ENCODE measurements around the gene HCRTR1. TPM values are rescaled to one million over a fixed set of nuclear protein-coding genes. Genes with fewer than 3 reads are reported as not detected.
A peak's percentile ranks its signal among the peaks of the same experiment; 100 is the strongest.

The HCRTR1 gene
- total and polyA plus RNA-seq, 11 donors, result 0.21 to 0.82 (median 0.30) TPM; not detected in 4

DNA sequence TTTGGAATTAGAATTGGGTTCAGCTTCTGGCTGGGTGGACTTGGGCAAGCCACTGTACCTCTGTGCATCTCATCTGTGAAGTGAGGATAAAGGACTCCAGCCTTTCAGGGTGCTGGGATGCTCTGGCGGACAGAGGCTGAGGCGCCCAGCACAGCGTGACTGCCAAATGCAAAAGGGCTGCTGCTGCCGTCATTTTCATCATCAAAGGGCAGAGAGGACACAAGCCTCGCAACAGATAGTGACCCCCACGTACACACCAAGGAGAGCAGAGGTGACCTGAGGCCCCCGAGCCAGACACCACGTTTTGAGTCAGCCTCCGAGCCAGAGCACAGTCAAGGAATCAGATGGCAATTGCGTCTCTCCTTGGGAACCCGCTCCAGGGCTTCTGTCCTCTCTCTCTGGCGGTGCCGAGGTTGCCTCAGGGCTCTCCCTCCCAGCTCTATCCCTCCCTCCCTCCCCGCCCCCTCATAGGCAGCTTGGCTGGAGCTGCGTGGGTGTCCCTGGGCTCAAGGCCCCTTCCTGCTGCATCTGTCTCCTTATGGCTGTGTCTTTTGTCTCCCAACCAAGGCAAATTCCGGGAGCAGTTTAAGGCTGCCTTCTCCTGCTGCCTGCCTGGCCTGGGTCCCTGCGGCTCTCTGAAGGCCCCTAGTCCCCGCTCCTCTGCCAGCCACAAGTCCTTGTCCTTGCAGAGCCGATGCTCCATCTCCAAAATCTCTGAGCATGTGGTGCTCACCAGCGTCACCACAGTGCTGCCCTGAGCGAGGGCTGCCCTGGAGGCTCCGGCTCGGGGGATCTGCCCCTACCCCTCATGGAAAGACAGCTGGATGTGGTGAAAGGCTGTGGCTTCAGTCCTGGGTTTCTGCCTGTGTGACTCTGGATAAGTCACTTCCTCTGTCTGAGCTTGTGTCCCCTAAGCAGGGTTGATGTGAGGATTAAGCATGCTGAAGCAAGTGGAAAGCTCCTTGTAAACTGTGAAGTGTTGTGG is 9.0 kb downstream of the HCRTR1 start:
- intact Hi-C loops (cut with DNase I), result loop anchor here in 1 of 10 donors (5.0 kb wide), 1 partner anchor 59 kb away; no protein-coding TSS in a partner anchor
- 49 to 61% (median 60%) methylated on average over 18 to 23 of the region's 23 CpGs for WGBS, 4 donors
- Histone ChIP-seq H3K36me3 (peaks cover 0 to 43% (median 34%) of the 10 kb centered on the region in 9 donors), H3K9me3 (no peaks in the 10 kb centered on the region), H3K27me3 (no peaks in the 10 kb centered on the region), H3K4me1 (peaks cover 3 to 77% (median 41%) of the 10 kb centered on the region in 12 donors), H3K4me3 (no peak overlapping the region), H3K27ac (peak overlapping the region; percentile 83 to 97 (median 90))
- ATAC-seq, result peak in 3 of 4 donors; percentile 5 to 27 (median 6)
- peak in 2 of 5 donors; percentile 39 to 70 for DNase-seq
- no peak for TF ChIP-seq POLR2A (IDR thresholded peaks at IDR 0.05)
- TF ChIP-seq, protein P1, sequence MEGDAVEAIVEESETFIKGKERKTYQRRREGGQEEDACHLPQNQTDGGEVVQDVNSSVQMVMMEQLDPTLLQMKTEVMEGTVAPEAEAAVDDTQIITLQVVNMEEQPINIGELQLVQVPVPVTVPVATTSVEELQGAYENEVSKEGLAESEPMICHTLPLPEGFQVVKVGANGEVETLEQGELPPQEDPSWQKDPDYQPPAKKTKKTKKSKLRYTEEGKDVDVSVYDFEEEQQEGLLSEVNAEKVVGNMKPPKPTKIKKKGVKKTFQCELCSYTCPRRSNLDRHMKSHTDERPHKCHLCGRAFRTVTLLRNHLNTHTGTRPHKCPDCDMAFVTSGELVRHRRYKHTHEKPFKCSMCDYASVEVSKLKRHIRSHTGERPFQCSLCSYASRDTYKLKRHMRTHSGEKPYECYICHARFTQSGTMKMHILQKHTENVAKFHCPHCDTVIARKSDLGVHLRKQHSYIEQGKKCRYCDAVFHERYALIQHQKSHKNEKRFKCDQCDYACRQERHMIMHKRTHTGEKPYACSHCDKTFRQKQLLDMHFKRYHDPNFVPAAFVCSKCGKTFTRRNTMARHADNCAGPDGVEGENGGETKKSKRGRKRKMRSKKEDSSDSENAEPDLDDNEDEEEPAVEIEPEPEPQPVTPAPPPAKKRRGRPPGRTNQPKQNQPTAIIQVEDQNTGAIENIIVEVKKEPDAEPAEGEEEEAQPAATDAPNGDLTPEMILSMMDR (IDR thresholded peaks at IDR 0.05), result no peak

DNA sequence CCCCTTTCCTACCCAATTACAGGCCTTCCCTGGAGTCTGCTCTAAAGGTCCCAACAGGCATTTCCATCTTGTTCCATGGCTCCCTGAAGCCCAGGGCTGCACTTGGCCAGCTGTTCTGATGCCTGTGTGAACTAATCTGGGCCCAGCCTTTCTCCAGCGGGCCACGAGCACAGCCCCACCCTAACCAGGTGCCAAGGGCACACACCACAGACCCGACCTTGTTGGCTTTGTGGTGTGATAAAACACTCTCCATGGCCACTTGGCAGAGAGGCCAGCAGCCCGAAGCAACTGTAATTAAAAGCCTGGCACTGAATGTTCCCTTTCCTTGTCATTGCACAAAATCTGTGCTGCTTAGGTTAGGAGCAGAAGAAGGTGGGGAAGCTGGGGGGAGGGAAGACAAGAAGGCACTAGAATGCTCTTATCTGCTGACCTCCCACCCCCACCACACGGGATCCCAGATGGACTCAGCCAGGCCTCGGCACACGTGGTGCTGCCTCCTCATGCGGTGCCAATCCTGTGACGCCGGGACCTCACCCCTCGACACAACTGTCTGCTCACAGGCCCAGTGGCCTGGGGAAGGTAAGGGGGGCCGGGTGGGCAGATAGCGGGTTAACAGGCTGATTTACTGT is 9.9 kb downstream of the HCRTR1 start:
- Histone ChIP-seq H3K36me3 (peaks cover 0 to 52% (median 42%) of the 10 kb centered on the region in 9 donors), H3K4me1 (peaks cover 0 to 77% (median 40%) of the 10 kb centered on the region in 12 donors)
- intact Hi-C loops (cut with DNase I), result loop anchor here in 1 of 10 donors (5.0 kb wide), 1 partner anchor 60 kb away; no protein-coding TSS in a partner anchor

DNA sequence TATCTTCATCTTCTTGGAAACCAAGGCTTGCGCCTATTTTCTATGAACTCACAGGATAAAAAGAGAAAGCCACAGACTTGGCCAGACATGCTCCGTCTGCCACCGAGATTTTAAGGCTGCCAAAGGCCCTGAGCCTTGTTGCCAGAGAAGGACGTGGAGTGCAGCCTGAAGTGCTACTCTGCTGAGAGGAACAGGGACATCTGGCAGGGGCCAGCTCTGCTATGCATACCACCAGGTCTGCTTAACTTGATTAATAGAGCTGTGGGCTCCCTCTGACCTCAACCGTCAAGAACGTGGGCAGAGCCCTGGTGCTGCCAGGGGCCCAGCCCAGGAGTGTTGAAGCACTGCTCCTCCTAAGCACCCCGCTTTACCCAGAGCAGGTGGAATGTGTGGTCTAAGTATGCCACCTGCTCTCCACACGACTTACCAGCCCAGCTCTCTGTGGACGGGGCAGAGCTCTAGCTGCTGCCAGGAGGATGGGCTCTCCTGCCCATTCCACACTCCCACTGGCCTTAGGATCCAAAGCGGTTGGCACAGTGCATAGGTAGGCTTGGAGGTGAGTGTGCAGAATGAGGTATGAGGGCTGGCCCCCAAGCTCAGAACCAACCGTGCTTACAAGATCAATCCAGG is 10.6 kb downstream of the HCRTR1 start:
- H3K27ac ChIP-seq, result peak overlapping the region; percentile 83 to 97 (median 90)
- 37 to 60% (median 53%) methylated on average over 10 to 11 of the region's 11 CpGs for WGBS, 4 donors
- peak in 4 of 5 donors; percentile 69 to 90 (median 80) for DNase-seq
- H3K27me3 ChIP-seq, result no peaks in the 10 kb centered on the region
- no peak overlapping the region for H3K4me3 ChIP-seq
- intact Hi-C loops (cut with DNase I), result loop anchor here in 1 of 10 donors (5.0 kb wide), 1 partner anchor 61 kb away; no protein-coding TSS in a partner anchor
- H3K9me3 ChIP-seq, result no peaks in the 10 kb centered on the region
- peaks cover 0 to 58% (median 48%) of the 10 kb centered on the region in 9 donors for H3K36me3 ChIP-seq
- peaks cover 0 to 80% (median 41%) of the 10 kb centered on the region in 12 donors for H3K4me1 ChIP-seq
- ATAC-seq, result peak; percentile 77 to 86 (median 84)
- TF ChIP-seq, protein P1 (IDR thresholded peaks at IDR 0.05), result no peak
- no peak for TF ChIP-seq POLR2A (IDR thresholded peaks at IDR 0.05)

More for the DNA sequence above, 9.9 kb downstream of the HCRTR1 start:
- ATAC-seq (peak; percentile 73 to 84 (median 80)), DNase-seq (peak; percentile 75 to 90 (median 80))
- WGBS, 4 donors, result 27 to 47% (median 41%) methylated on average over 6 to 13 of the region's 13 CpGs
- peak overlapping the region; percentile 83 to 97 (median 90) for H3K27ac ChIP-seq
- TF ChIP-seq POLR2A (IDR thresholded peaks at IDR 0.05), result no peak
- TF ChIP-seq, protein P1 (IDR thresholded peaks at IDR 0.05), result no peak
- no peaks in the 10 kb centered on the region for H3K27me3 ChIP-seq
- H3K4me3 ChIP-seq, result no peak overlapping the region
- no peaks in the 10 kb centered on the region for H3K9me3 ChIP-seq

Data from heart left ventricle (tissue), 16 donors.